HG02588 (cell line): Measurements from ENCODE around the gene CD160.
"Not testable (repeated sequence)": the region's sequence is repeated elsewhere in the genome, so short reads cannot be mapped to it uniquely, and the experiment has no call there.

Source experiments
- ATAC-seq: cut with Tn5 transposase; IDR thresholded peaks from one replicate; pipeline ENCODE4 v1.9.1; 2021; ENCODE audit warnings: mild to moderate bottlenecking, moderate library complexity; ENCODE audit not compliant: unreplicated experiment

CD160 gene

DNA sequence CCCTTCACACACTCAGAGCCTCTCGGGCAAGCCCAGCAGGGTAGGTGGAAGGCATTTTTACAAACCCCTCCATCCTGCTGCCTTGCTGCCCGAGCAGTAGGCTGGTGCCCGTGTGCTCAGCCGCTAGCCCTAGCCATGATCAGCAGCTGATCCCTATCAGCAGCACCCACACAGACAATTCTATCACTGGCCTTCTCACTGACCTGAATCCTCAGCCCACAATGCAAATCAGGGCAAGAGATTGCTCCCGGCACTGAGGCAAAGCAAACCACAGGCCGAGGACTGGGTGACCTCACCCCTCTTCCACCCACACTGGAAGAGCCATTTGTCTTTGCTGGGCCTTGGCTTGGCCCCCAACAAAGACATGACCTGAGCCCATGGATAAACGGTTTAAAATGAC lies 11.2 kb upstream of the CD160 start:
- no peak for ATAC-seq

DNA sequence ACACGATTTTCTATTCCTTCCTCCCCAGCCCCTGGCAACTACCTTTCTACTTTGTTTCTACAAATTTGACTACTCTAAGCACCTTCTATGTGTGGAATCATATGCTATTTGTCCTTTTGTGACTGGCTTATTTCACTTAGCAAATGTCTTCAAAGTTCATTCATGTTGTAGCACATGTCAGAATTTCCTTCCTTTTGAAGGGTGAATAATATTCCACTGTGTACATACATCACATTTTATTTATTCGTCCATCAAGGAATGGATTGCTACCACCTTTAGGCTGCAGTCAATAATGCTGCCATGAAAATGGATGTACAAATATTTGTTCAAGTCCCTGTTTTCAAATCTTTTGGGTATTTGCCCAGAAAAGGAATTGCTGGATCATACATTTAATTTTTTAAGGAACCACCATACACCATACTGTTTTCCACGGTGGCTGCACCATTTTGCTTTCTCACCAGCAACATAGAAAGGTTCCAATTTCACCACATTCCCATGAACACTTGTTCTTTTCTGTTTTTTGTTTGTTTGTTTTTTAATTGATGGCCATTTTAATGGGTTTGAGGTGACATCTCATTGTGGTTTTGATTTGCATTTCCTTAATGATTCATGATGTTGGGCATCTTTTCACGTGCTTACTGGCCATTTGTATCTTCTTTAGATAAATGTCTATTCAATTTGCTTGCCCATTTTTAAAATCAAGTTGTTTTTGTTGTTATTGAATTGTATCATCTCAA lies 8.8 kb upstream of the CD160 start:
- ATAC-seq, result no peak

GRCh38 chr1:145711213-145711651 lies 8.1 kb upstream of the CD160 start:
- ATAC-seq, result no peak

DNA sequence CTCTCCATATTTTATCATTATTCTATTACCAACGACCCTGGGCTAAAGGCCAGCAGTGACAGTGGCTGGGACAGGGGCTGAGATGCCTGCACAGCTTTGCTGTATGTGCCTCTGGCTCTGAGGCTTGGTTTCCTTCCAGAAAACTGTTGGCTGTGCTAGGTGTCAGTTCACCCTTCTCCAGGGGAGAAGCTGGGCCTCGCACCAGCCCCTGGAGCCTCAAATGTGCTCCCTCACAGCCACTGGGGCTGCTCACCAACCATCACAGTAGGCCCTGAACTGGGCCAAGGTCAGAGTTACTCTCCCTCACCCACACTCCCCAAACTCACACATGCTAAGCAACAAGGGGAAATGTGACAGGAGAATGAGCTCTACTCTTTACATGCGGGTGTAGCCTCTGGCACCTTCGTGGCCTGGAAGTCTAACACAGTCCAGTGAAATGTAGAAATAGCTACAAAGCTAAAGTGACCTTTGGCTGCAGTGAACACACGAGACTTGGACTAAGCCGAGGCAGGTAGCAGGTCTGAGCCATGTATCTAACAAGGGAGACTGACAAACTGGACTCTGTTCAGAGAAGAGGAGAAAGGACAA lies 4.7 kb upstream of the CD160 start:
- ATAC-seq, result no peak

- no peak for ATAC-seq
These were observed 2.5 kb upstream of the CD160 start for GRCh38 chr1:145716641-145717345.

- ATAC-seq, result no peak
These were observed 1.5 kb upstream of the CD160 start for GRCh38 chr1:145717833-145718232.

DNA sequence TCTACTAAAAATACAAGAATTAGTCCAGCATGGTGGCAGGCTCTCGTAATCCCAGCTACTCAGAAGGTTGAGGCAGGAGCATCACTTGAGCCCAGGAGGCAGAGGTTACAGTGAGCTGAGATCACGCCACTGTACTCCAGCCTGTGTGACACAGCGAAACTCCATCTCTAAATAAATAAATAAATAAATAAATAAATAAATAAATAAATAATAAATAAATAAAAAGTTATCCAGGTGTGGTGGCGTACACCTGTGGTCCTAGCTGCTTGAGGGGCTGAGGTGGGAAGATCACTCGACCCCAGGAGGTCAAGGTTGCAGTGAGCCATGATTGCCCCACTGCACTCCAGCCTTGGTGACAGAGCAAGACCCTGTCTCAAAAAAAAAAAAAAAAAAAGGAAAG lies 834 bp upstream of the CD160 start:
- ATAC-seq, result not testable (repeated sequence)

DNA sequence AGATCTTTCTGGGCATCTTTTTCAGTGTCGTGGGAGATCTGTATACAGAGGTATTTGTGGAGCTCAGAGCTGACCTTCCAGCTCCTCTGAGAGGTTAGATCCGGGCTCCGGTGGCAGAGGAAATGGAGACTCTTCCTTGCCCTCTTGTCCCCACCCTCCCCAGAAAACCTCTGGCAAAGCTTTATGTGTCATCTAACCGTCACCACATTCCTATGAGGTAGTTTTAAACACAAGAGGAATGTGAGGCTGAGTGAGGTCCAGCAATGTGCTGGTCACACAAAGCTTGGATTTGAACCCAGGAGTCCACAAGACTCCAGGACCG lies 1.2 kb downstream of the CD160 start:
- no peak for ATAC-seq

GRCh38 chr1:145720878-145721671 lies 1.8 kb downstream of the CD160 start:
- peak; percentile 77 for ATAC-seq

- not testable (repeated sequence) for ATAC-seq
These were observed 6.9 kb downstream of the CD160 start for GRCh38 chr1:145726193-145726592.

- ATAC-seq, result no peak
These were observed 9.9 kb downstream of the CD160 start for GRCh38 chr1:145729196-145729595.

- no peak for ATAC-seq
These were observed 10.6 kb downstream of the CD160 start for GRCh38 chr1:145729666-145730436.

GRCh38 chr1:145730467-145730866 lies 11.2 kb downstream of the CD160 start:
- no peak for ATAC-seq

DNA sequence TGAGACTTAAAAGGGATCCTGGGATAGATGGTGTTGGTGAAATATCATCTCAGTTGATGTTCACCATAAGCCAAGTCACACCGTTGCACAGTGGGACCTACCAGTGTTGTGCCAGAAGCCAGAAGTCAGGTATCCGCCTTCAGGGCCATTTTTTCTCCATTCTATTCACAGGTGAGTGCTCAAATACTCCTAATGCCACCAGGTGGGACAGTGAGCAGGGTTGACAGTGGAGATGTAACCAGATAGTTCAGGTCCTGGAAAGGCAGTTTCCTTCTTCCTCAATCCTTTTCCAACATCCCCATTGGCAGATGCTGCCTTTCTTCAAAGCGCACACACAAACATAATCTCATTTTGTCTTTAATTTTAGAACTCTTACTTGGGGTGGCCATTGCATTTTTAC lies 11.6 kb downstream of the CD160 start:
- no peak for ATAC-seq

DNA sequence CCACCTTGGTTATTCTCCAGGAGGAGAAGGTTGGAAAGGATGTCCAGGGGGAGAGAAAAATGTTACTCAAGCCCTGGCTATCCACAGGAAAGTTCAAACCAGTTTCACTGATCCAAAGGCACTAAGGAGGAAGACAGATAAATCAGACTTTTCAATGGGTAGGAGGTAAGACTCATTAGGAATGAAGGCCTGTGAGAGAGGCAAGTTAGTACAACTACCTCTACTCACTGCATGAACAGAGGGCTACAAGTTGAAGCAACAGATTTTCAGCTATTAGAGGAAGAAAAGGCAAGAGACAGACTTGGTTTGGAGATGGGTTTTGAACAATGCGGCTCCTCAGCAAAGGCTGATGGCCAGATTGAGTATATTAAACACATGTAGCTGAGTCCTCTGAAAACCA lies 16.9 kb downstream of the CD160 start:
- no peak for ATAC-seq

- no peak for ATAC-seq
These were observed 21.0 kb downstream of the CD160 start for GRCh38 chr1:145740269-145740668.

DNA sequence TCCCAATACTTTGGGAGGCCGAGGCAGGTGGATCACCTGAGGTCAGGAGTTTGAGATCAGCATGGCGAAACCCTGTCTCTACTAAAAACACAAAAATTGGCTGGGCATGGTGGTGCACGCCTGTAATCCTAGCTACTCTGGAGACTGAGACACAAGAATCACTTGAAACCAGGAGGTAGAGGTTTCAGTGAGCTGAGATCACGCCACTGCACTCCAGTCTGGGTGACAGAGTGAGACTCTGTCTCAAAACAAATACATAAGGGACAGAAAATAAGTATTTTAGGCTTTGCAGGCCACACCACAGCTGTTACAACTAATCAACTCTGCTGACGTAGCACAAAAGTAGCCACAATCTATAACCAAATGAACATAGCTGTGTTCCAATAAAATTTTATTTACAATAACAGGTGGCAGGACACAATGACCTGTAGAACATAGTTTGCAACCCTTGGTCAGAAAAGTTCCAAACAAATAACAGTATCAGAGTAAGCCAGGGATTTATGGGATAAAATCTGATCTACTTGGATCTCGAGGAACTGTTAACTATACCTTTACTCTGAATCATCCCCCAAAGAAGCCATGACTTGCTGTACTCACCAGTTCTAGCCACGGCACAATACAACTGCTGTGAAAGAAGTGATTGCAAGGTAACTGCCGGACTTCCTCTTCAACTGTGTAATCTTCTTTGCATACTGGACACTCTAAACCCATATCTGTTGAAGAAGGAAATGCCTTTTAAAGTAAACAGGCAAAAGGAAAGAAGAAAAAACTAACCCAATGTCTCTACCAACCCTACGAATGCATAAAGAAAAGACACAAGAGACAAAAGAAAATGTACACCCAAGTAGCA lies 28.3 kb downstream of the CD160 start:
- no peak for ATAC-seq

DNA sequence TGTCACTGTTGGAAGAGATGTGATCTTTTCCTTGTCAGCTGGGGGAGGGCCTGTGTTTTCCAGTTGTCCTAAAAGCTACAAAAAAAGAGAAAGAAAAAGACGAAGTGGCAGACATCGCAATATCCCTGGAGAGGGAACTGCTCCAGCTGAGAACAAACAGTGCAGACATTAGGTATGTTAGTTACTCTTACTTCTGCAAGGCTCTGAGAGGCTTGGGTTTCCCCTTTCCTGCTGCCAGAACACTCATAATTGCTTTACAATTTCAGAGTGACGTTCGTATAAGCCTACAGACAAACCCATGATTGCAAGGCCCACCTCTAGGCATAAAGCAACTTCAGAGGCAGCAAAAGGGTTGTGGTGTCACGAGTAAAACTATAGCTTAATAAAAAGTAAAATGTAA lies 31.1 kb downstream of the CD160 start:
- no peak for ATAC-seq

DNA sequence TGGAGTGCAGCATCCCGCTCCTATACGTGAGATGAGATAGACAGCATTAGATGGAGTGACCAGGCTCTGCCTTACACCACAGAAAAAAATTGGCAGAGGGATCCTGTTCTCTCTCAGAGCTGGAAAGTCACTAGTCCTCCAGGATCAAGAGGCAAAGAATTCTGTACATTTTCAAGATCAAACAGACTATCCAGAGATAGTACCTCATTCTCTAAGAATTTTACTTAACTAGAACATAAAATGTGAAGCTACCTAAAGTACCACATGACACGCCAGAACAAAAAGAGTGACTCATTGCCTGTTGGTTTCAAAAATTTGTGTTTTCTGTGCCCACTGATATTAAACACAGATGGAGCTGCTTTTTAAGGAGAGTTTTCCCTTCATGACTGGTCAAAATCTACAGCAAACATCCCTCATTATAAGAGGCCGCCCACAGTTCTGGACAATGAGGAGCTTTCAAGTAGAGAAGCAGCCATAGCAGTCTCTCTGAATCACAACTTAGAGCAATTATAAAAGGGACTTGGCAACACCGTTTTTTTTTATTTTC lies 32.3 kb downstream of the CD160 start:
- no peak for ATAC-seq

- no peak for ATAC-seq
These were observed 38.1 kb downstream of the CD160 start for GRCh38 chr1:145757420-145757819.
